Activated T-cell treated with anti-CD3 and anti-CD28 coated beads, Interleukin-2, amount 50 U/mL, for 72 hours (primary cell): ENCODE data around the gene FNDC4. TPM values are rescaled to one million over a fixed set of nuclear protein-coding genes. Genes with fewer than 3 reads are reported as not detected.

ENCODE experiments used
- ATAC-seq, 2 donors: fragments of 150-1000 bp; cut with Tn5 transposase; replicated peaks in 1 of 2; 2 replicates each; pipeline ENCODE4 v1.10.0; 2021; ENCODE audit warnings: moderate library complexity in 2 of 2, mild to moderate bottlenecking in 1 of 2
- DNase-seq, 2 donors: peaks; one replicate each; pipeline ENCODE4 v3.0.0; 2021 to 2022; ENCODE audit warnings: mixed read lengths in 1 of 2
- H3K27ac Mint-ChIP-seq: one replicate; pipeline ENCODE4 v1.8.0; 2022; ENCODE audit warnings: mild to moderate bottlenecking, moderate library complexity, mixed read lengths
- H3K27me3 Mint-ChIP-seq: one replicate; pipeline ENCODE4 v1.8.0; 2022; ENCODE audit warnings: low read depth, mixed read lengths
- H3K36me3 Mint-ChIP-seq, 2 donors: one replicate each; pipeline ENCODE4 v1.8.0; 2022; ENCODE audit warnings: mixed read lengths in 2 of 2, mild to moderate bottlenecking in 1 of 2; ENCODE audit not compliant: insufficient read depth in 2 of 2
- H3K4me1 Mint-ChIP-seq: one replicate; pipeline ENCODE4 v1.8.0; 2022; ENCODE audit warnings: low read depth, mixed read lengths
- H3K4me3 Mint-ChIP-seq, 2 donors: one replicate each; pipeline ENCODE4 v1.8.0; 2022; ENCODE audit warnings: mild to moderate bottlenecking in 2 of 2, mixed read lengths in 2 of 2, moderate library complexity in 2 of 2
- H3K9me3 Mint-ChIP-seq, 2 donors: one replicate each; pipeline ENCODE4 v1.8.0; 2022; ENCODE audit warnings: mixed read lengths in 2 of 2
- total RNA-seq, 2 donors: library from RNA; stranded (reverse); gene quantifications; one replicate each; pipeline ENCODE4 v1.2.3, GENCODE V29; 2022

FNDC4 gene
- total RNA-seq, 2 donors from 2014 or later: 0.19 to 0.24 TPM

DNA sequence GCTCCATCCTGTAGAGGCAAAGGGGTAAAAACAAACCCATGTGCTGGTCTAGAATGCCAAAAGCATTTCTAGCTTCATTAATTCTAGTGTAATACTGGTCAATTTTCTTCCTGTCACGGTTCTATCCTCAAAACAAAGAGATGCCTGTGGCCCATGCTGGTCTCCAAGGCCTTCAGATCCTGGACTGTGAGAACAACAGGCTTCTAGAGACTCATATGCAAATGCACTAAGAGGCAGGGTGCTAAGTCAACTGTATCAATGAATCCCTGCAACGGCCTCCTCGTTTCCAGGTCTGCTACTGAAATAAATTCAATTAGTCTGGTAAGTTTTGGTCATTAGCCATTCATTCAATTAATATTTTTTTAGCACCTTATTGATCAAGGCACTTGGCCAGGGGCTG is 9.5 kb downstream of the FNDC4 start:
- no peaks in the 10 kb centered on the region for H3K9me3 Mint-ChIP-seq
- H3K4me3 Mint-ChIP-seq: no peak overlapping the region
- no peaks in the 10 kb centered on the region for H3K36me3 Mint-ChIP-seq
- ATAC-seq (no peak), DNase-seq (no peak)
- H3K27me3 Mint-ChIP-seq: no peaks in the 10 kb centered on the region
- no peak overlapping the region for H3K27ac Mint-ChIP-seq
- peaks cover 21% of the 10 kb centered on the region for H3K4me1 Mint-ChIP-seq

DNA sequence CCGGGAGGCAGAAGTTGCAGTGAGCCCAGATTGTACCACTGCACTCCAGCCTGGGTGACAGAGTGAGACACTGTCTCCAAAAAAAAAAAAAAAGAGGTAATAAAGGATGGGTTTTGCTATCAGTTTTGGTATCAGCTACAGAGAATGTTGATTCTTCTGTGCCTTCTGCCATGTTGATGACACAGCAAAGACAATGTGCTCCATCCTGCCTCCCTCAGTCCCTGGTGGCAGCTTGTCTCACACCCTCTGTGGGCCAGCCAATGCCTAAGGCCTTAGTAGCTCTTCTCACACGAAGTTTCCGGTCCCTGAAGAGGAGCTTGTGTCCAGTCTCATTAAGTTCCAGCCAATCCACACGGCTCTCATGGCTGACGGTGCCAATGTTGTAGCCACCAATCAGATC is 23.0 kb downstream of the FNDC4 start:
- H3K36me3 Mint-ChIP-seq: no peaks in the 10 kb centered on the region
- no peak overlapping the region for H3K27ac Mint-ChIP-seq
- ATAC-seq: no peak
- no peak overlapping the region for H3K4me3 Mint-ChIP-seq
- no peak for DNase-seq
- no peaks in the 10 kb centered on the region for H3K9me3 Mint-ChIP-seq
- H3K27me3 Mint-ChIP-seq: no peaks in the 10 kb centered on the region
- no peaks in the 10 kb centered on the region for H3K4me1 Mint-ChIP-seq

DNA sequence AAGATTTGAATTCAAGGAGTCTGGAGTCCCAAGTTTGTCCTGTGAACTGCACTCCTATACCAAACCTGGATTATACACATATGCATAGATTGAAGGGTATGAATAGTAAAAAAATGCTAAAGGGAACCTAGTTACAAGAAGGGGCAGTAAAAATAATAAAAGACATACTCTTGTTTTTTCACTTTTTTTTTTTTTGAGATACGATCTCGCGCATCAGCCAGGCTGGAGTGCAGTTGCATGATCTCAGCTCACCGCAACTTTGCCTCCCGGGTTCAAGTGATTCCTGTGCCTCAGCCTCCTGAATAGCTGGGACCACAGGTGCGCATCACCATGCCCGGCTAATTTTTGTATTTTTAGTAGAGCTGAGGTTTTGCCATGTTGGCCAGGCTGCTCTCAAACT is 30.6 kb downstream of the FNDC4 start:
- Mint-ChIP-seq H3K4me3 (no peak overlapping the region), H3K4me1 (no peaks in the 10 kb centered on the region), H3K27me3 (no peaks in the 10 kb centered on the region), H3K9me3 (no peaks in the 10 kb centered on the region), H3K36me3 (no peaks in the 10 kb centered on the region), H3K27ac (no peak overlapping the region)
- ATAC-seq (no peak), DNase-seq (no peak)

DNA sequence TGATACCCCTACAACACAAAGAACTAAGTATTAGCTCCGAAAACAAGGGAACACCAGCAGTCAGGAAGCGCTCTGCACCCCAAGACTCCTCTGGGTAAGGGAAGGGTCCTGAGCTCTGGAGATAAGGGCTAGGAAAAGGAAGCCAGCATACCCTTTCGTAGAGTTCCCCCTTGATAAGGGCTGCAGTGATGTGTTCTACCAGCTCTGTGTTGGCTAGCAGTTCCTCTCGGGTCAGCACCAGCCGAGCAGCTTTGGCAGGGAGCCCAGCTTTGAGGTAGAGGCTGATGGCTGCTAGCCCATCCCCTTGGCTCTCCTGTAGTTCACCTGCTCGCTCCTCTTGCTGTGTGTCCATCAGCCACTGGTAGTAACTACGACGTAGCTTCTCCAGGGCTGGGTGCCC is 33.9 kb downstream of the FNDC4 start:
- no peak overlapping the region for H3K4me3 Mint-ChIP-seq
- no peaks in the 10 kb centered on the region for H3K9me3 Mint-ChIP-seq
- no peaks in the 10 kb centered on the region for H3K4me1 Mint-ChIP-seq
- H3K36me3 Mint-ChIP-seq: no peaks in the 10 kb centered on the region
- no peak for DNase-seq
- ATAC-seq: no peak
- H3K27me3 Mint-ChIP-seq: no peaks in the 10 kb centered on the region
- H3K27ac Mint-ChIP-seq: no peak overlapping the region

DNA sequence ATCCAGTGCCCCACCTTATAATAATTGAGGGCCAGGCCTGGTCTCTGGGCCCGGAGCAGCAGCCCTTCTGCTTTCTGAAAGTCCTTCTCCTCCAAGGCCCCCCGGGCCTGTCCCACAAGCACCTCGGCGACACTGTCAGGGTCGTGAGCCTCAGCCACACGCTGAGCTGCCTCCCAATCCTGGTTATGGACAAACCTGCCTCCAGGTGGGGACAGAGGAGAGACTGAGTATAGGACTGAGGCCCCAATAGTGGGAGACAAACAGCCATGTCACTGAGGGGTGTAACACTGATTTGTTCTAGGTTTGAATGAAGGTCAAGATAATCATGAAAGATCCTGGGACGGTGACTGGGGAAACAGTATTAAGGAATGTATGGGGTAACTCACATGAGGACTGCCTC is 41.0 kb downstream of the FNDC4 start:
- H3K4me1 Mint-ChIP-seq: peaks cover 8% of the 10 kb centered on the region
- H3K27me3 Mint-ChIP-seq: no peaks in the 10 kb centered on the region
- peak overlapping the region; percentile 11 for H3K27ac Mint-ChIP-seq
- no peak overlapping the region for H3K4me3 Mint-ChIP-seq
- ATAC-seq (no peak), DNase-seq (no peak)
- H3K36me3 Mint-ChIP-seq: no peaks in the 10 kb centered on the region
- no peaks in the 10 kb centered on the region for H3K9me3 Mint-ChIP-seq

DNA sequence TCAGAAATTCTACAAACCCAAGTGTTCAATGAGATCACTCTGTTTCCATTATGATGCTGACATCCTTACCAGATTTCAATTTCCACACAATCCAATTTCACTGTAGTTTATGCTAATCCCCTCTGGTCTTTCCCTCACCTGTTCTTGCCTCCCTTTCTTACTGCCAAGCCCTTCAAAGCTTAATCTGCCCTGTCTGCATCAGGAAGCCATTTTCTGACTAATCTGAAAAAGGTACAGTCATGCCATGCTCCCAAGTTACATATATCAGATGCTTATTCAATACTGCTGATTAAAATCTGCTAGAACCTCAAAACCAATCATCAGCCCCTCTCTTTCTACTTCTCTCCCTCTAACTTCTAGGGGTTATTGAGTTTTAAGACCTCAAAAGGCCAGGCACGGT is 43.9 kb downstream of the FNDC4 start:
- H3K27ac Mint-ChIP-seq: no peak overlapping the region
- H3K36me3 Mint-ChIP-seq: no peaks in the 10 kb centered on the region
- DNase-seq: no peak
- no peaks in the 10 kb centered on the region for H3K9me3 Mint-ChIP-seq
- peak; percentile 83 to 93 for ATAC-seq
- peaks cover 9% of the 10 kb centered on the region for H3K4me1 Mint-ChIP-seq
- no peak overlapping the region for H3K4me3 Mint-ChIP-seq
- no peaks in the 10 kb centered on the region for H3K27me3 Mint-ChIP-seq

DNA sequence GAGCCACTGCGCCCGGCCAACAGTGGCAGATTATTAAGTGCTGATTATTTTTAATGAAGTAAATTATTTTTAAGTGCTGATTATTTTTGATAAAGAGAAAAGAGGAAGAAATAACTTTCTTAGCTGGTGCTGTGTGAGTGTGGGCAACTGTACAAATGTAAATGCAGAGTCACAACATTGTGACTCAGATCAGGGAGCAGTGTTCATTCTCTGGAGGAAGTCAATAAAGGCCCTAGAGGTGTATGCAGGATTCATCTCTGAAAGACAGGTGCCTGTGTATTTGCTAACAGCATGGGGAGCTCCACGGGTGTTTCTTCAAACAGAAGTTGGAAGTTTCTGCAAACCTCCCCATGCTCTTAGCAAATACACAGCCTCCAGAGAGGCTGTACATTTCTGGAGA is 46.6 kb downstream of the FNDC4 start:
- H3K27me3 Mint-ChIP-seq: no peaks in the 10 kb centered on the region
- no peak for ATAC-seq
- H3K4me3 Mint-ChIP-seq: no peak overlapping the region
- H3K9me3 Mint-ChIP-seq: no peaks in the 10 kb centered on the region
- peaks cover 15% of the 10 kb centered on the region for H3K4me1 Mint-ChIP-seq
- no peaks in the 10 kb centered on the region for H3K36me3 Mint-ChIP-seq
- DNase-seq: no peak
- H3K27ac Mint-ChIP-seq: peak overlapping the region; percentile 12

DNA sequence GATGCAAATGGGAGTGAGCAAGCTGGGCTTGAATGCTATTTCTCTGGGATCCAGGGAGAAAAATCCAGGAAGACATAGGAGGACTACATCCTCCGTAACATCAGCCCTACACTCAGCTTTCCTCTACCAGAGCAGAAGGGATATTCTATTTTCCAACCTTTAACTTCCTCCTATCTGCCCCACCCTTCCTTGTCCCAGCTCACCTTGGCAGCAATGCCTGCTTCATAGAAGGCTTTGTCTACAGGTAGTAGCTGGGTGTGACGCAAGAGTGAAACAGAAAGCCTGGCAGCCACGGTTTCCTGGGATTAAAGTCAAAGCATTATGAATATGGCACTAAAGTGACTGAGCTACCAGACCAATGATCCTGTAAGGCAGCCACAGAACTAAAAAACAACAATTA is 48.9 kb downstream of the FNDC4 start:
- H3K27me3 Mint-ChIP-seq: no peaks in the 10 kb centered on the region
- H3K27ac Mint-ChIP-seq: no peak overlapping the region
- H3K36me3 Mint-ChIP-seq: peaks cover 2 to 7% of the 10 kb centered on the region in 2 donors
- no peak for DNase-seq
- no peak for ATAC-seq
- H3K4me1 Mint-ChIP-seq: peaks cover 10% of the 10 kb centered on the region
- H3K9me3 Mint-ChIP-seq: no peaks in the 10 kb centered on the region
- H3K4me3 Mint-ChIP-seq: no peak overlapping the region

DNA sequence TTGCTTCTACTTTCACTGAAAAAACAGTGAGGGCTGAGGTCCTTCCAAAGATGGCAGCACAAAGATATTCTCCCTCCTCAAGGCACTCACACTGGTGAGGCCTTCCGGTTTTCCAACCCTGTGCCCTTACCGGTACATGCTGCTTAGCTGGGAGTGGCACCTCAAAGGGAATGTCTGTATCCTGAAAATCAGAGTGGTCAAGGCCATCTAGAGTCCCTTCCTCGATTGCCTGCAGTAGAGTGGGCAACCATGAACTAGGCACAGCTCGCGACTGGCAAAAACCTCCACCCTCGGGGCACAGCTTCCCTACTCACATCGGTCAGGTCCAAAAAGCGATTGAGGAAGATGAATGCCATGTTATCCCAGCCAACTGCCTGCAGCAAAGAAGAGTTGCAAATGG is 49.4 kb downstream of the FNDC4 start:
- Mint-ChIP-seq H3K9me3 (no peaks in the 10 kb centered on the region), H3K36me3 (peaks cover 2 to 9% of the 10 kb centered on the region in 2 donors), H3K4me1 (peaks cover 7% of the 10 kb centered on the region), H3K4me3 (no peak overlapping the region), H3K27me3 (no peaks in the 10 kb centered on the region), H3K27ac (no peak overlapping the region)
- ATAC-seq (no peak), DNase-seq (no peak)

DNA sequence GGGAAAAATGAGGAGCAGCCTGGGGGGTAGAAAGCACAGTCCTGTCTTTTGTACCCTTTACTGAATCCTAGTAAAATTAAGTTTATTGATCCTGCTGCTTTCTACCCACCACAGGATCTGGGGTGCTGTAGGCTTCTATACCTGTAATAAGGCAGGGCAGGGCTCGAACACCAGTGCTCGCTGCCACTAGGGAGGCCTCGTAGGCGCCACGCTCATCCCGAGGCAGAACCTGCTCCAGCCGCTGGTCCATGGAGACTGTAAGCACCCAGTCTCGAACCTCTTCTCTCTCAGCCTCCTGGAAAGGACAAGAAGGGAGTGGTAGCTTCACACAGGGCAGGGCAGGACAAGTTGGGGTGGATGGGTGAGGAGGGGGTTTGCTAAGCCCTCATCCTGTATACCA is 49.8 kb downstream of the FNDC4 start:
- Mint-ChIP-seq H3K4me3 (no peak overlapping the region), H3K27ac (no peak overlapping the region), H3K4me1 (peaks cover 7% of the 10 kb centered on the region), H3K27me3 (no peaks in the 10 kb centered on the region), H3K9me3 (no peaks in the 10 kb centered on the region), H3K36me3 (peaks cover 5 to 14% of the 10 kb centered on the region in 2 donors)
- ATAC-seq (peak in 1 of 2 donors; percentile 9), DNase-seq (no peak)

DNA sequence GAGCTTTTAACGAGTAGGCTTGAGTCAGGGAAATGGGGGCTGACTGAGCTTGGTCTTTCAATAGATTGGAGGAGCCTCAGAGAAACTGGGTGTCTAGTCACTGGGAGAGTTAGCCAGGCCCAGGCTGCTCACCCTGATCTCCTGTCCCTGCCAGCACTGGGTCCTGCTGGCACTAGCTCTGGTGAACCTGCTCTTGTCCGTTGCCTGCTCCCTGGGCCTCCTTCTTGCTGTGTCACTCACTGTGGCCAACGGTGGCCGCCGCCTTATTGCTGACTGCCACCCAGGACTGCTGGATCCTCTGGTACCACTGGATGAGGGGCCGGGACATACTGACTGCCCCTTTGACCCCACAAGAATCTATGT is 52.1 kb downstream of the FNDC4 start:
- Mint-ChIP-seq H3K9me3 (no peaks in the 10 kb centered on the region), H3K27ac (no peak overlapping the region), H3K36me3 (peaks cover 10 to 20% of the 10 kb centered on the region in 2 donors), H3K27me3 (no peaks in the 10 kb centered on the region), H3K4me3 (no peak overlapping the region), H3K4me1 (peaks cover 7% of the 10 kb centered on the region)
- ATAC-seq (no peak), DNase-seq (no peak)

DNA sequence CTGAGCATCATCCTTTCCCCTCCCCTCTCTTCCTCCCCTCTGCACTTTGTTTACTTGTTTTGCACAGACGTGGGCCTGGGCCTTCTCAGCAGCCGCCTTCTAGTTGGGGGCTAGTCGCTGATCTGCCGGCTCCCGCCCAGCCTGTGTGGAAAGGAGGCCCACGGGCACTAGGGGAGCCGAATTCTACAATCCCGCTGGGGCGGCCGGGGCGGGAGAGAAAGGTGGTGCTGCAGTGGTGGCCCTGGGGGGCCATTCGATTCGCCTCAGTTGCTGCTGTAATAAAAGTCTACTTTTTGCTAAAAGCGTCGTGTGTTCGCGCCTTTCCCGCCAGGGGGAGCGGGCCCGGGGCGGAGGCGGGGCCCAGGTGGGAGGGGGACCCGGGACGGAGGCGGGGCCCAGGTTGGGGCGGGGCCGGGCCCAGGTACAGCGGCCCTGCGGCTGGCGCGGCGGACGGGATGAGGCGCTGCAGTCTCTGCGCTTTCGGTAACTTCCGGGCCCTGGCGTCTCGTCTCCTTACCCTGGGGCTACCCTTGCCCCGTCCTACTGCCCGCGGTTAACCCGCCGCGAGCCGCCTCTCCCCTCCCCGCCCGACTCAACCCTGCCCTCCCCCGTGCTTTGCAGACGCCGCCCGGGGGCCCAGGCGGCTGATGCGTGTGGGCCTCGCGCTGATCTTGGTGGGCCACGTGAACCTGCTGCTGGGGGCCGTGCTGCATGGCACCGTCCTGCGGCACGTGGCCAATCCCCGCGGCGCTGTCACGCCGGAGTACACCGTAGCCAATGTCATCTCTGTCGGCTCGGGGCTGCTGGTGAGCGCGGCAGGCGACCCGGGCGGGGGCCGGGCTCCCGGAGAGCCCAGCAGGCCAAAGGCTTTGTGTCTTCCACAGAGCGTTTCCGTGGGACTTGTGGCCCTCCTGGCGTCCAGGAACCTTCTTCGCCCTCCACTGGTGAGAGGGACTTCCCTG is 52.8 kb downstream of the FNDC4 start, which contains the start of gene KRTCAP3:
TSS of gene KRTCAP3 (plus strand) at position 424 of the 962 bp plus-strand sequence. CDS start at position 456, 32 bp downstream.
- H3K4me3 Mint-ChIP-seq: no peak within 1 kb of the TSS
- no peaks in the 10 kb centered on the region for H3K27me3 Mint-ChIP-seq
- peak; percentile 35 to 68 for ATAC-seq
- H3K4me1 Mint-ChIP-seq: peaks cover 7% of the 10 kb centered on the region
- H3K27ac Mint-ChIP-seq: no peak within 1 kb of the TSS
- H3K9me3 Mint-ChIP-seq: no peaks in the 10 kb centered on the region
- peaks cover 10 to 23% of the 10 kb centered on the region in 2 donors for H3K36me3 Mint-ChIP-seq
- DNase-seq: peak; percentile 19 to 49
